GM18520 (cell line): ENCODE data around the gene FBXL4.

ENCODE experiments used
- ATAC-seq: cut with Tn5 transposase; IDR thresholded peaks from one replicate; pipeline ENCODE4 v1.9.1; 2021; ENCODE audit not compliant: unreplicated experiment

The FBXL4 gene

DNA sequence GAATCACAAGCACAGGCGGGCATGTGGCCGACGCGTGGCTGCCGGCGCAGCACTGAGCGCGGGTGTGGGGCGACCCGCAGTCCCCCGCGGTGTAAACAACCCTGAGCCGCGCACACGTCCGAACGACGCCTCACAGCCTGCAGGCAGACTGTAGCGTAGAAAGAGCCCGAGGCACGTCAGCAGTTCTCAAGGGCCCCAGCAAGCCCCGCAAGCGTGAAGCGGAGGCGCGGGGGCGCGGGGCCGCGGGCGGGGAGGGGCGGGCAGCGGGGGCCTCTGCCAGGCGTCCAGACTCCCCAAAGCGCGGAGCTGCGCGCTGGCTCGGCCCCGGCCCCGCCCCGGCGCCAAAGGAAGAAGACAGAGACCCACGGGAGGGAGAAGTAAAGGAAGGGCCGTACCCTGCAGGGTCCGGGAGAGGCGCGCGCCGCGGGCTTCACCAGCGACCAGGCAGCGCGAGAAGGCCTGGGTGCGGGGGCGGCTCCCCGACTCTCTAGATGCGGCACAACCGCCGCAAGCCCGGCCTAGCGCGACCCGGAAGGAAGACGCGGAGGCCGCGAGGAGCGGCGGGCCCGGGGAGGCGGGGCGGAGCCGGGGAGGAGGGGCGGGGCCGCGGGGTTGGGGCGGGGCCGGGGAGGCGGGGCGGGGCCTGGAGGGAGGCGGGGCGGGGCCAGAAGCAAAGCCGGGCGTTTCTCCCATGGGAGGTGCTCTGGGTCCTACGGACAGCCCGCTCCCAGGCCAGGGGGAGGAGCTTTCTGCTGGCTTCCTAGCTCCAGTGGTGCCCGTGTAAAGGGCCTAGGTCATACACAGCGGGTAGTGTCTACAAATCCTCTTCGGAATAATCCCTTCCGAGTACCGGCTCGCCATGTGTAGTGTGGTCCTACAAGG is at the start of gene FBXL4:
Gene FBXL4 (minus strand): TSS at position 536 of the 882 bp plus-strand sequence. CDS start 20,958 bp downstream, outside the sequence.
- ATAC-seq = peak; percentile 68

DNA sequence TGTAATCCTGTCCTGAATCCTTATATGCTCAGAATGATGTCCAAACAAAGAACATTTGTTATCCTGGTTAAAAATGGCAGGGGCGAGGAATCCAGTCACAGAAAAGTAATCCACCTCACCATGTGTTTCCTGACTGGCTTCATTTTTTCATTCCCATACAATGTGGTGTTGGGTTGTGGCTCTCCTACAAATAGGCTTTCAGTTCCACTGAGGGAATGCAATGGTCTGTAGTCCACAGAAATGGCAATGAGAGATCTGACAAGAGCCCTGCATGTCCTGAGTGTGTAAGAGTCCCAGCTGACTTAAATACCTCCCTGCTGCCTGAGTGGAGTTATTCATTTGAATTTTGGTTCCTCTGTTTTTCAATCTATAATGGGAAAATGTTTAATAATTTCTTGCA is 47.4 kb upstream of the FBXL4 start:
- ATAC-seq = no peak

DNA sequence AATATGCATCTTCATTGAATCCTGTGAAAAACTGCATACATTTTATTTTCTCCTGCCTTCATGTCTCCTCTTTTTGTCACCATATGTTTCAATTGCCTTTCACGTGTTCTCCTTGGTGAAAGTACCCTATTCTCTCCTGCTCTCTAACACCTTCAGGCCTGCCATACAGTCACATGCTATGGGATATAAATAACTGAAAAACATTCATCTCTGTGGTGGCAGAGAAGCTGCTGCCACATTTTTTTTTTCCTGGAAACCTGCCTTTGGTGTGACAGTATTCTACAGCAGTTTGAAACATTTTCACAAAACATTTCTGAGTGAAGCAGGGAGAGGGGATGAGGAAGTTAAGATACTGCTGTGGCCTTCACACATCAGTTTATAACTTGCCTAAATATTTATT is 44.8 kb upstream of the FBXL4 start:
- ATAC-seq = no peak

DNA sequence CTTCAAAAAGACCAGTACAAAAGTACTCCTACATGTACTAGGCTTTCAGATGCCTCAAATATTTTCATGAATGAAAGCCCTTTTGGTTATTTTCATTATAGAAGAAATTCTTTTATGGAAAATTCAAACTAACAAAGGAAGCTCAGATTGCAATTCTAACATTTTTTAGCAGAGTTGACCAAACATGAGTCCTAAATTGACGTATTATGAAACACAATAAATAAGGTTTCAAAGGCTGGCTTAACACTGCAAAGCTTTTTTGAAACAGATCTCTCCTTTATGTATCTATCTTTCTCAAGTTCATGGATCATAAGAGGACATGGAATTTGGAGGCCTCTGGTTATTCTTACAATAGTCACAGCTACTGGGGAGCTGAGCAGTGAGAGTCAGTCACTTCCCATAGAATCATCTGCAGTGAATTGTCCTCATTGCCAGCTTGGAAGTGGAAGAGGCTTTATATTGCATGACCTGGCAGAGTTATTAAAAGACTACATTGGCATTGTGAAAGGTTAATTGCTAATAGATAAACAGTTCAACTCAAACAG is 38.4 kb upstream of the FBXL4 start:
- no peak for ATAC-seq

DNA sequence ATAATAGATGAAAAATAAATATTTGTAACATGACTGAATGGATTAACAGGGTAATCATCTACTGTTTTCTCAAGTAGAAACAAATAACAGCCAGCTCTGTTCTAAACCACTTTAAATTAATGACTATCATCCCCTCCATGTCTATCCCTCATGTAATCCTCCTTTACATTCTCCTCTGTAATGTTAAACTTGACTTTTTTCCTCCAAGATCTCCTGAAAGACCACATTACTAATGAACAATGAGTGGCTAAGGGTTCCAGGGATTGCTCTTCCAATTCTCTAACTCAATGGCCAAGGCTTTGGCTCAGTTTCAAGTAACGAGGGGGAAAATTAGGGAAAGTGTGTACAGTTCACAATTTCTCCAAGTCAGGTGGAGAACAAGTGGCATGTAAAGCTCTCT is 37.6 kb upstream of the FBXL4 start:
- ATAC-seq = no peak

DNA sequence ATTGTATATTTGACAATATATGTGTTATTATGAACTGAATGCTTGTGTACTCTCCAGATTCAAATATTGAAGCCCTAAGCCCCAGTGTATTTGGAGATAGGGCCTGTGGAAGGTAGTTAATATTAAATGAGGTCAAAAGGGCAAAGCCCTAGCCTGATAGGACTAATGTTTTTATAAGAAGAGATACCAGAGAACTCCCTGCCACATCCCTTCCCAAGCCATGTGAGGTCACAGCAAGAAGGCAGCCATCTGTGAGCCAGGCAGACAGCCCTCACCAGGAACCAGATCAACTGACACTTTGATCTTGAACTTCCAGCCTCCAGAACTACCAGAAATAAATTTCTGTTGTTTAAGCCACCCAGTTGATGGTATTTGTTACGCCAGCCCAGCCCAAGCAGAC is 36.4 kb upstream of the FBXL4 start:
- ATAC-seq = no peak

DNA sequence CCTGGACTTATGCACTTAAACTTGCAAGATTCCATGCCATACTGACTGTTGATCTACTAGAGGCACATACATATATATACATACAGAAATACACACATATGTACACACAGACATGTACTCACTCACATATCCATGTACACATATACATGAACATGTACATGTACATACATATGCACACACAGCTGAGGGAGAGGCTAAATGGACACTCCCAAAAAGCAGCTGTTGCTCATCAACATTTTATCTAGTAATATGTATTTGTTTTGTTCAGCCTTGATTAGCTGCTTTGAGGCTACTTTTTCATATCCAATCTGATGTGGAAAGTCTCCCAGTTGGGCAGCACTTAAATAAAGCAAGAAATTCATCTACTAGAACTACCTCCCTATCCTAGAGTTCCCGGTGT is 33.7 kb upstream of the FBXL4 start:
- no peak for ATAC-seq

DNA sequence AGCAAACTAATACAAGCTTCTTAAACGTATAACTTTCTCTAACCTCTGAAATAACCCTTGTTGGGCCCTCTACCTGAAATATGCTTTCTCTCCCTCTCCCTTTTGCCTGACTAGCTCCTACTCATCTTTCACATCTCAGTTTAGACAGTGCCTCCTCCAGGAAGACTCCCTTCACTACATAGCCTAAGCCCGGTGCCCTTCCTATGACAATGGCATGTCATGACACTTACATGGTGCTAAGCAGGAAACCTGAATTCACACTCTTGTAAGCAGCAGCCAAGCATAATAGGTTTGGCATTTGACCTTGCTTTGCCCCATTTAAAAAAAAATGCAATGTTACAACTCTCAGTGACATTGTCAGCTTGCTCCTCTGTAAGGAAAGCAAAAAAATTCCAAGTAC is 33.1 kb upstream of the FBXL4 start:
- ATAC-seq = no peak

DNA sequence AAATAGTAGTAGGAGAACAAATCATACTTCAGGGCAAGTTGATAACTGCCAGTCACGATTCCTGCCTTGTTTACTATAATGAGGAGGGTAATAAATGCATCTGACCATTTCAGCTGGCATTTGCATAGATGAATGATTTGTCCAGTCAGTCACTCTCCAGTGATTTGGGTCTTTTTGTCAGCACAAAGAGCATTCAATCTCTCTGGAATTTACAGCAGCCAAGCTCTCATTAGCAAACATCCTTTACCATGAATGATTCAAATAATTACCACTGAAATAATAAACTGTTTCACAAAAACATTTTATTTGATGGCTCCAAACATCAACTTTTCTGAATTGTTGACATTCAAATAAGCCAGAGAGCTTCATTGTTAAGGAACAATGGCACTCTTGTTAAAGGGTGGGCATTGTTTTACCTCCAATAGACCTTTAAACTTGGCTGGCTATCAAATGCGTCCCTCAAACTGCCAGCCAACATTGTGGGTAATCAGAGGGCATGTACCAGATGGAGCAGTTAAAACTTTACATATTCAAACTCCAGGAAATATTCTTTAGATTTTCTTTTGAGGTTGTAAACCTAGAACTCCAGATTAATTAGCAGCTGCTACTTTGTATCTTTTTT is 30.0 kb upstream of the FBXL4 start:
- no peak for ATAC-seq

DNA sequence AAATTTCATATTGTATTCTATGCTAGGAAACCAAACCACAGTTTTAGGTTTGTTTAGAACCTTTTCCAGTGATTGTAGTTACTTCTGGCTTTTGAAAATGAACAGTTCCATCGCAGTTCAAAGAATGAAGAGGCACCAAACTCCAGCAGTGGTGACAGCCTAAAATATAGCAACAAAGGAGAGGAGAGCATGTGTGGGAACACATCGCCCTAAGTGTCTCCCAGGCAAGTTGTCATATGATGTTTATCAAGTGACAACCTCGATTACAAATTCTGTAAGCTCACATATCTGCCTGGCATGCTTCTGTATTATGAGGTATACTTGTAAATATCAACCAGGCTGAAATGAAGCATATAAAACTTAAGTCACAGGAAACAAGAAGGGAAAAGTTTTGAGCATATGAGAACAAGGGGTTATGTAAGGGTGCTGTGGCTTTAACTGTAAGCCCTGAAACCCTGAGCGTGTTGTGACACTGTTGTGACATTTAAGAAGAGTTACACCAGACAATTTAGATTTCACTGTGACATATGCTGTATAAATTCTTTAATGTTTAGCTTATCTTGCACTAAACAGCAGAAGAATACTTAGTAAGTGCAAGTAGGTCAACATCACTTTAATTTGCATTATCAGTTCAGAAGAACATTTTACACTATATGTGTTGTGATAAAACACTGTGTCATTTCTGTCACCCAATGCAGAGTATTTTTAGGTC is 29.1 kb upstream of the FBXL4 start:
- no peak for ATAC-seq

DNA sequence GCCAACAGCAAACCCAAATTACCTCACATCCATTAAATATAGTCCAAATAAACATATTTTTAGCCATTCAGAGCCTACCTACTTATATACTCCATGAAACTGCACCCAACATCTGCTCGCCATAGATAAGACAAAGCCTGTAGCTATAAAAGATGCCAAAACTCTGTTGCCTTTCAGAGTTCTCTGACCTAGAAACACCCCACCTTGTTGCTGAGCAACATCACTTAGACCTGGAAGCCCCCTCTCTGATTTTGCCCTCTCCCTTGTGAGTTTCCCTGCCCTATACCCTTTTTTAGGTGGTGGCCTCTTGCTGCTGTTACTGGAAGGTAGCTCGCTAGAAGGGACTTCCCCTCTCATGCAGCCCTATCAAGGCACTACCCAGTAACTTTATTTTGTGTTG is 27.7 kb upstream of the FBXL4 start:
- no peak for ATAC-seq

DNA sequence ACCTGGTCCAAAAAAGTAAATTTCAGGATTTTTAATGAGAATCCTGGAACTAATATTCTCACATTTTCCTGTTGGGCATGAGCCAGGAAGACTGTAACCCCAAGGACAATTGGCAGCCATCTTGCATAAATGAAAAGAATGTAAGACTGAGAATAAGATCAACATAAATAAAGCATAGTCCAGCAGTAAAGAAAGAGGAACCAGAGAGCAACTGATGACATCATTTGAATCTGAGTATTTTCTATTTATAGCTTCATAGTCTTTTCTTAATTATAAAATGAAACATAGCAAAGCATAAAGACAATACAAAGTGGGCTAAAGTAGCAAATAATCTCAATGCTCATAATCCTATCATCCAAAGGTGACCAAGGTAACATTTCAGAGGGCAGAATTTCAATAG is 26.6 kb upstream of the FBXL4 start:
- no peak for ATAC-seq

DNA sequence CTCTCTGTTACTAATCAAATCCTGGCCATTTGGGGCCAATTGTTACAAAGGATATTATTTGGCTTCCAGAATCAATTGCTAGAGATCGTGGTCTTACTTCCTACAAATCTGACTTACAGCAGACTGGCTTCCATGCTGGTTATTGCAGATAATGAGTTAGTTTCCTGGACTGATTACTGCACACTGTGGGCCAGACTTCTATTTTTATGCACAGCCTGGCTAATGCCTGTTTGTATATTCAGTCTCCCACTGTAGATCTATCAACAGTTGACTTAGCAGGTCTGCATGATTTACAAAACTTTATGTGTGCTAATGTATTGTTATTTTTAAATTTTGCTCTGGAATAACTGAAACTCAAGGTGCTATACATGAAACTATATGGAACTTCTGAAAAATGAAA is 25.8 kb upstream of the FBXL4 start:
- no peak for ATAC-seq

DNA sequence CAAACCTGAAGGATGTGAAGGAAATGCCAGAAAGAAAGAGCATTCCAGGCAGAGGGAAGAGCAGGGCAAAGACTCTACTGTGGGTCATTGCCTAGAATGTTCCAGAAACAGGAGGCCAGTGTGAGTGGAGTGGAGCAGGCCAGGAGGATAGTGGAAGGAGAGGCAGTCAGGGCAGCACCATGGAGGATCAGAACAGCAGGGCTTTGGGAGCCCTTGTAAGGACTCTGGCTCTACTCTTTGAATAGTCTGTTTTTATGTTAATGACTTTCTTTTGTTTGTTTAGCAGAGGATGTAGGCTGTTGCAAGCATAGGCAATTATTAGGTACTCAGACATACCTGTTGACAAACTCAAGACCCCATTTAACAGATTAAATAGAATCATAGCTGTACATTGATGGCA is 23.6 kb upstream of the FBXL4 start:
- no peak for ATAC-seq

DNA sequence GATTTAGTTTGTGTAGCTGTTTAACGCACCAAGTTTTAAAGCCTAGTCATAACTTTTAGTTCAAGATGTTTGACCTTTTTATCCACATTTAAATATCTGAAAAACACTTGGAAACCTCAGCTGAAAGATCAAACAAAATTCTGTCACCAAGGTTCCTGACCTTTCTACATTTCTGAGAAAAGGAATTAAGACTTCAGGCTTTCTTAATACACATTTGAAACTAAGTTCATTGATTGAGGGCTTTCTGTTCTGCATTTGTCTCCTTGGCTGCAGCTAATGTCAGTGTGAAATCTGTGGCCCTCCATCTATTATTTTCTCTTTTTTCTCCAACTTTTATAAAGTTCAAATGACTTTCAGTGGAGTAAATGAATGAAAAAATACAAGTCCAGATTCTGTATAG is 22.7 kb upstream of the FBXL4 start:
- no peak for ATAC-seq

DNA sequence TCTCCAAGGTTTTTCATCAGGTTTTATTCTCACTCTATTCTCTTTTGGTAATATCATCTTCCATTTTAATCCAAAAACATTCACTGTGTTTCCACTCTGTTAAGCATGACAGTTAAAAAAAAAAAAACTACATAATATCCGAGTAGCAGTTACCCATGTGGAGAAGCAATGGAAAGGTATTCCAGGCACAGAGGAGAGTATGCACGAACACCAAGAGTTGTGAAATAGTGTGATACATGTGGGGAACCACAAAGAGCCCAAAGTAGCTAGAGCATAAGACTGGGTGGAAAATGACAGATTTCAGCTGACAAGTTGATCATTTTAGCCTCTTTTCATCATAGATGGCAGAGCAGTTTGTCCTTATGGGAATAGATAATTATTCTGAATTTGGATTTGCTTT is 19.9 kb upstream of the FBXL4 start:
- no peak for ATAC-seq

DNA sequence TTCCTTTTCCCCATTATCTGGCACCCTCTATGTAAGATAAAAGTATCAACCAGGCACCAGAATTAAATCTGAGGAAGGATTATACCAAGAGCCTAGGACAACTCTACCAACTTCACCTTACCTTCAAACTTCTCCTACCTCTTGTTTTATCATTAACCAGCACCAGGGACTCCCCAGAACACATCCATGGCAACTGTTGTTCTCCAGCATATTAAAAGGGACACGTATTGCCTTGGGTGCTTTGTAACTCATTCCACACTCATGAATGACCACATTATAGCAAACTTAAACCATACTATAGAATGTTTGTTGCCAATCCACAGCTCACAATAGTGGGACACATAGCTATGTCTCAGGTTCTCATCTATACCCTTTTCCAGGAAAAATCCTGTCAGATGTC is 11.9 kb upstream of the FBXL4 start:
- no peak for ATAC-seq

DNA sequence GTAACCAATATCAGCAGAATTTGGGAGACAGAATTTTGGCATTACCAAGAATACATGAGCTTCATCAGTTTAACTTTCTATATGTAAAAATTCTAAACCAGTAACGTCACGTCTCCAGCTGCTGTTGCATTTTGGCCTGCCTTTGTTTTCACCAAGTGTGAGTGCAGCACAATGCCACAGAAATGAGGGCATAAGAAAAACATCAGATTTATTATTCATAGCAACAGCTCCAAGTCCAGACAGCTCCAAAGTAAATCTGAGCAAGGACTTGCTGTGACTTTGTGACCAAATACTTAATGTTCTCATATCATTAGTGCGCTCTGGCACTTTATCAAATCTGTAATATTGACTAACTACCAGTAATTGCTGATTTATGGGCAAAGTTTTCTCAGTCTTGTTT is 11.0 kb upstream of the FBXL4 start:
- ATAC-seq = no peak

DNA sequence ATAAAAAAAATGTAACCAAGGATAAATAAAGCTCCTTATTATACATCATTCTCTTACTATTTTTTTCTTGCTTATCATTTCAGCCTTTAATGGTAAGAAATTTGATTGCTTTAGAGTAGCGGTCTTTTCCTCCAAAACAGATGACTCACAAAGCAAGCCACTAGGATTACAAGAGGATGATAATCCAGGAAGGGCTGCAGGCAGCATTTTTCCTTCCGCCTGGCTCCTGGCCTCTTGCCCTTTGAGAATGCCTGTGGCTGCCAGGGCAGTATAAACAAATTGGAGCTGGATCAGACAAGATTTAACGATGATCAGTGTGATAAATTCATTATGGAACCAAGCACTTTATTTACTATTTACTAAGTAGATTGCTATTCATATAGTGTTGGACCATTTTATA is 9.7 kb upstream of the FBXL4 start:
- no peak for ATAC-seq

DNA sequence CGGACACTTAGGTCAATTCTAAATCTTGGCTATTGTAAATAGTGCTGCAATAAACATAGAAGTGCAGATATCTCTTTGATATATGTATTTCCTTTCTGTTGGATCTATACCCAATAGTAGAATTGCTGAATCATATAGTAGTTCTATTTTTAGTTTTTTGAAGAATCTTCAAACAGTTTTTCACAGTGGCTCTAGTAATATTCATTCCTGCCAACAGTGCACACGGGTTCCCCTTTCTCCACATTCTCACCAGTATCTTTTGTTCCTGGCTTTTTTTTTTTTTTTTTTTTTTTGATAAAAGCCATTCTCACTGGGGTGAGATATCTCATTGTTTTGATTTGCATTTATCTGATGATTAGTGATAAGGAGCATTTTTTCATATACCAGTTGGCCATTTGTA is 1.8 kb upstream of the FBXL4 start:
- no peak for ATAC-seq

DNA sequence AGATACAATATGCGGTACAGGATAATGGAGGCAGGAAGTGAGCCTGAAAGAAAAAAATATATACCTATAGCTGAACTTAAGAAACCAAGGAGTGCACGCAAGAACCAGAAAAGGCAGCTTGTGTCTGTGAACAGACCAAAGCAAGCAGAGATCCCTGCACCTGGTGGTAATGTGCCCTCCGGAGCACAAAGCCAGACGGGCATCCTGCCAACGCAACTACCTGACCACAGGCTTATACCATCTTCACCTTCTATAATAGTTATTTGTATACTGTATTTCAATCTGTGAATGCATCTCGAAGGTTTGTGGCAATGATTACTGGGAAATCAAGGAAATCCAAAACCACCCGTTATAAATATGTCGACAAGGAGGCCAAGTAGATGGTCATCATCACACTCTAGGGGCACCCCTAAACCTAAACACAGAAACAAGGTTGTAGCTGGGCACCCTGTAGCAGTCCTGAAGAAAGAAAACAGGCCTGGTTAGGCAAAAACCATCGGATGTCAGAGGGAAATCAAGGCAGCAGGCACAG is 801 bp downstream of the FBXL4 start:
- ATAC-seq = peak; percentile 13
